Lower lobe of right lung (tissue), 2 donors: ENCODE data around the gene HOTAIR. TPM values are rescaled to one million over a fixed set of nuclear protein-coding genes. Genes with fewer than 3 reads are reported as not detected.

ENCODE experiments used
- ATAC-seq, 2 donors: fragments of 200-7000 bp; cut with Tn5 transposase; one replicate each; pipeline ENCODE4 v1.9.1; 2020 to 2022; ENCODE audit warnings: mild to moderate bottlenecking in 2 of 2, moderate library complexity in 2 of 2
- DNase-seq: peaks from one replicate; pipeline ENCODE4 v3.0.0-alpha.2; 2020
- H3K27ac ChIP-seq: fragments of 200-600 bp; one replicate; pipeline ENCODE4 v1.8.0; 2022
- H3K27me3 ChIP-seq: fragments of 200-600 bp; one replicate; pipeline ENCODE4 v1.8.0; 2022; ENCODE audit warnings: low read depth
- H3K36me3 ChIP-seq: fragments of 200-600 bp; one replicate; pipeline ENCODE4 v1.8.0; 2022; ENCODE audit warnings: mild to moderate bottlenecking
- H3K4me1 ChIP-seq: fragments of 200-600 bp; one replicate; pipeline ENCODE4 v1.8.0; 2022
- H3K4me3 ChIP-seq: fragments of 200-600 bp; one replicate; pipeline ENCODE4 v1.8.0; 2022; ENCODE audit warnings: mild to moderate bottlenecking
- H3K9me3 ChIP-seq: fragments of 200-600 bp; one replicate; pipeline ENCODE4 v1.8.0; 2022
- CTCF ChIP-seq: fragments of 200-600 bp; IDR thresholded peaks from one replicate; pipeline ENCODE4 v1.8.0; 2022; ENCODE audit warnings: antibody characterized with exemption, mild to moderate bottlenecking
- intact Hi-C: fragments of 100-400 bp; cut with DNase I; formaldehyde crosslinking; loops from one replicate; pipeline ENCODE4 v1.11.0; 2022
- total RNA-seq: library from RNA; stranded (reverse); fragmentation: NEBNext Ultra II Directional; extraction: Animal tissue kit (Norgen Biotek cat#: 25700); gene quantifications from one replicate; pipeline ENCODE4 v1.2.1, GENCODE V29; 2021
- donor health status: DM: no; HTN: yes; CAD: no; lungs with severe emphysema.

HOTAIR gene
- total RNA-seq, 1 donor from 2014 or later = not detected

DNA sequence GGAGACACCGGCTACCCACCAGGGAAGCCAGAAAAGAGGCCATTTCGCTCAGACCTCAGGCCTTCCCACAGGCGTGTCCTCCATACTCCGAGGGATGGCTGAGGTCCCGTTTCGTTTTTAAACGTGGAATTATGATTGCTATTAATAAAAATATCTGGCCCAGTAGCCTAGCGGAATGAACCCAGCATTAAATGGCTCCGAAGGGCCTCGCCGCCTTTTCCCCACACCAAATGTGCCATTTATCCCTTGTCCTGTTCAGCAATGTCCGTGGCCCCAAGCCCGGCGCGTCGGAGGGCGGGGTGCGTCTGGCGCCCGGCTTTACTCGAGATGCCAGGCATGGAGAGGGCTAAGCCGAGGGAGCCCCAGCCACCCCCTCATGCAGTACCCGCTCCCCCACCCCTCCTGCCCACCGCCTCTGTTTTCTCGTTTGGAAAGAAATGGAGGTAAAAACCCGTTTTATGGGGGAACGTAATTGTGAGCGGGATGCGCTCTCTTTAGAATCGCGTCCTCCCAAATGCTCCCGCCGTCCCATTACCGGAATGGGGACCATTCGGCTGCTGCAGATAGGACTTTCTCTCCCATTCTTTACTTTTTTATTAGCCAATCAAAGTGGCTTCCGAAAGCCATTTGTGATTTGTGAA lies 39.7 kb upstream of the HOTAIR start:
- TF ChIP-seq CTCF = no peak
- no peaks in the 10 kb centered on the region for H3K36me3 ChIP-seq
- DNase-seq = no peak
- H3K27ac ChIP-seq = no peak overlapping the region
- ATAC-seq = no peak
- no peak overlapping the region for H3K4me3 ChIP-seq
- H3K4me1 ChIP-seq = peaks cover 27% of the 10 kb centered on the region
- intact Hi-C loops = no loop called here
- H3K9me3 ChIP-seq = no peaks in the 10 kb centered on the region
- peaks cover 99% of the 10 kb centered on the region for H3K27me3 ChIP-seq

DNA sequence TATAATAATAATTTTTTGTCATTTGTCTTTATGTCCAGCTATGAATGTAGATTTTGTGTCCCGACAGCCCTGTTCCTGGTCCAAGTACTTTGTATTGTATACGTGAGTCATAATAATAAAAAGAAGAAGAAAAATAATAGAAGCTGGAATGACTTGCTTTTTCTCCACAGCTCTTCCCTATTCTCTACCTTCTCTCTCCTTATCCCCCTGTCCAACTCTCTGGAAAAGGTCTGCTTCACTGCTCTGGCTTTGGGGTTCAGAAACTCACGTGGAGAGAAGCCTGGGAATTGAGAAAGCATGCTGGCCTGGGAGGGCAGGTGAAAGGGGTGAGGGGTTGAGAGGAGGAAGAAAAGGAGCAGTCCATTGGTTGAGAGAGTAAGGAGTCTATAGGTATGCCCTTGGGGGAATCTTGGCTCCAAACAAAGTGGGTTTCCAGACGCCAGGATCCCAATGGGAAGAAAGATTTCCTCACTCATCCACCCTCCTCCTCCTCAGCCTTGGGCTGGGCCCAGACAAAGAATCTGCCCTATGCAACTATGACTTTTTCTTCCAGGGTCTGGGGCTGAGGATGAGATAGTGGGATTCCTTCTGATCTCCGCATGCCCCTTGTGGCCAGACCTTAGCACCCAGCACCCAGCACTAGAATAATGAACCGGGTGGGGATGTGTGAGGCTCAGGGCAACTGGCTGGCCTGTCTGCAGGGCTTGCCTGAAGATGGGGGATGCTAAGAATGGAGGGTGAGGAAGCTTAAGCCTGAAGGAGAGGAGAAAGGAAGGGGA lies 38.1 kb upstream of the HOTAIR start:
- Histone ChIP-seq H3K27ac (no peak overlapping the region), H3K27me3 (peaks cover 94% of the 10 kb centered on the region), H3K9me3 (no peaks in the 10 kb centered on the region), H3K36me3 (no peaks in the 10 kb centered on the region), H3K4me3 (no peak overlapping the region), H3K4me1 (peaks cover 25% of the 10 kb centered on the region)
- ATAC-seq = no peak
- intact Hi-C loops = no loop called here
- no peak for DNase-seq
- TF ChIP-seq CTCF = no peak

- Histone ChIP-seq H3K27me3 (peaks cover 94% of the 10 kb centered on the region), H3K4me1 (peaks cover 17% of the 10 kb centered on the region), H3K4me3 (no peak overlapping the region), H3K9me3 (no peaks in the 10 kb centered on the region), H3K27ac (no peak overlapping the region), H3K36me3 (no peaks in the 10 kb centered on the region)
- no peak for ATAC-seq
- no peak for TF ChIP-seq CTCF
- no peak for DNase-seq
- intact Hi-C loops = no loop called here
Measured at GRCh38 chr12:54011665-54012532, 37.1 kb upstream of the HOTAIR start.

- DNase-seq = no peak
- Histone ChIP-seq H3K4me3 (no peak overlapping the region), H3K36me3 (no peaks in the 10 kb centered on the region), H3K27ac (no peak overlapping the region), H3K4me1 (peaks cover 22% of the 10 kb centered on the region), H3K9me3 (no peaks in the 10 kb centered on the region), H3K27me3 (peaks cover 94% of the 10 kb centered on the region)
- ATAC-seq = no peak
- TF ChIP-seq CTCF = no peak
- intact Hi-C loops = no loop called here
Measured at GRCh38 chr12:54010972-54011664, 36.4 kb upstream of the HOTAIR start.
